Measurements from ENCODE around the gene THRB.
"Not testable (repeated sequence)": the region's sequence is repeated elsewhere in the genome, so short reads cannot be mapped to it uniquely, and the experiment has no call there.

THRB gene

GRCh38 chr3:24401090-24401810, 93.4 kb downstream of the THRB start:
- peak; percentile 18 for DNase-seq

- DNase-seq = no peak
Measured at GRCh38 chr3:24400450-24400849, 94.2 kb downstream of the THRB start.

GRCh38 chr3:24400015-24400414, 94.6 kb downstream of the THRB start:
- no peak for DNase-seq

- no peak for DNase-seq
Measured at GRCh38 chr3:24399614-24400013, 95.0 kb downstream of the THRB start.

- not testable (repeated sequence) for DNase-seq
Measured at GRCh38 chr3:24398712-24399111, 95.9 kb downstream of the THRB start.

- no peak for DNase-seq
Measured at GRCh38 chr3:24396338-24396737, 98.3 kb downstream of the THRB start.

GRCh38 chr3:24394754-24395153, 99.9 kb downstream of the THRB start:
- no peak for DNase-seq

GRCh38 chr3:24393316-24393715, 101.3 kb downstream of the THRB start:
- no peak for DNase-seq

GRCh38 chr3:24390169-24391130, 104.2 kb downstream of the THRB start:
- peak; percentile 21 for DNase-seq

- DNase-seq = peak; percentile 8
Measured at GRCh38 chr3:24389108-24390090, 105.3 kb downstream of the THRB start.

- no peak for DNase-seq
Measured at GRCh38 chr3:24388611-24389010, 106.0 kb downstream of the THRB start.

GRCh38 chr3:24388159-24388558, 106.5 kb downstream of the THRB start:
- no peak for DNase-seq

- DNase-seq = peak; percentile 81
Measured at GRCh38 chr3:24387493-24387892, 107.2 kb downstream of the THRB start.

GRCh38 chr3:24387000-24387399, 107.7 kb downstream of the THRB start:
- peak; percentile 67 for DNase-seq

GRCh38 chr3:24386458-24386857, 108.2 kb downstream of the THRB start:
- no peak for DNase-seq

- DNase-seq = no peak
Measured at GRCh38 chr3:24385012-24385615, 109.5 kb downstream of the THRB start.

GRCh38 chr3:24382647-24383046, 112.0 kb downstream of the THRB start:
- DNase-seq = no peak

- no peak for DNase-seq
Measured at GRCh38 chr3:24379936-24380335, 114.7 kb downstream of the THRB start.

- no peak for DNase-seq
Measured at GRCh38 chr3:24378313-24378712, 116.3 kb downstream of the THRB start.

- DNase-seq = no peak
Measured at GRCh38 chr3:24377218-24377993, 117.2 kb downstream of the THRB start.

GRCh38 chr3:24375947-24376384, 118.7 kb downstream of the THRB start:
- DNase-seq = no peak

Data from fibroblast of upper back skin (primary cell).